ENCODE measurements around the gene OPRM1. TPM values are rescaled to one million over a fixed set of nuclear protein-coding genes. Genes with fewer than 3 reads are reported as not detected.

OPRM1 gene
- polyA plus RNA-seq, 1 donor (not counting 4 experiments of a cell fraction or from before 2014, with no cell fraction given) = not detected

DNA sequence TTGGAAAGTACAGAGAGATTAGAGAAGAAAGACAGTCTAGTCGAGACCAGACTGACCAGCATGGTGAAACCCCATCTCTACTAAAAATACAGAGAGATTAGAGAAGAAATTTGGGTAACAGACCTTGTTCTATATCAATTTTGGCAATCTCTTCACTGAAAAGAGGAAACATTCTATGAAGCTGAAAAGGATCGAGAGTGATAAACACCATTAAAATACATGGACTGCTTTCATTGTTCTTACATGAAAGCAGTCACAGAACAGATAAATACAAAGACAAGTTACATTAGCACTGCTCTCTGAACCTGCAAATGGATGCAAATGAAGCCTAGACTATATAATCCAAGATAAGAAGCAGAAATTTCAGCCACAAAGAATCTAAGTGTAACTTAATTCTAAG is 8.4 kb upstream of the OPRM1 start:
- H3K9me3 ChIP-seq (ENCODE audit: control insufficient read depth, low read depth, low read length) = no peaks in the 10 kb centered on the region
- no peak for DNase-seq (ENCODE audit: low read depth, low spot score)
- H3K9me1 ChIP-seq (ENCODE audit: control insufficient read depth, extremely low read depth, insufficient read depth, low read length) = no peaks in the 10 kb centered on the region
- no peak overlapping the region for H3K4me3 ChIP-seq (ENCODE audit: control insufficient read depth in 2 of 3, extremely low read depth in 1 of 3, insufficient read depth in 2 of 3, low read depth in 1 of 3, low read length in 3 of 3)
- H3K9ac ChIP-seq (ENCODE audit: control insufficient read depth, extremely low read depth, insufficient read depth, low read length) = no peak overlapping the region
- dilution Hi-C loops (cut with MboI; ENCODE audit: extremely low pct_ligation_motif_present, low sequenced_read_pairs) = no loop called here
- H2AFZ ChIP-seq (ENCODE audit: control insufficient read depth, low read length) = no peak overlapping the region
- H3K36me3 ChIP-seq (ENCODE audit: control insufficient read depth in 2 of 2, extremely low read depth in 1 of 2, insufficient read depth in 2 of 2, low read length in 2 of 2) = no peaks in the 10 kb centered on the region
- no peak overlapping the region for H3K27ac ChIP-seq (ENCODE audit: control insufficient read depth, insufficient read depth, low read length)
- no peaks in the 10 kb centered on the region for H3K4me1 ChIP-seq (ENCODE audit: control insufficient read depth, extremely low read depth, insufficient read depth, low read length)
- no peaks in the 10 kb centered on the region for H3K27me3 ChIP-seq (ENCODE audit: control insufficient read depth, extremely low read depth, insufficient read depth, low read length)
- no peak for FAIRE-seq
- no peaks in the 10 kb centered on the region for H4K20me1 ChIP-seq (ENCODE audit: control insufficient read depth, extremely low read depth, insufficient read depth, low read length)
- no peaks in the 10 kb centered on the region for H3K79me2 ChIP-seq (ENCODE audit: control insufficient read depth, insufficient read depth, low read length)
- H3K4me2 ChIP-seq (ENCODE audit: control insufficient read depth, extremely low read depth, insufficient read depth, low read depth, low read length) = no peak overlapping the region
- no peak for TF ChIP-seq EZH2 (IDR thresholded peaks at IDR 0.05; ENCODE audit: low read length)
- TF ChIP-seq, protein P1, sequence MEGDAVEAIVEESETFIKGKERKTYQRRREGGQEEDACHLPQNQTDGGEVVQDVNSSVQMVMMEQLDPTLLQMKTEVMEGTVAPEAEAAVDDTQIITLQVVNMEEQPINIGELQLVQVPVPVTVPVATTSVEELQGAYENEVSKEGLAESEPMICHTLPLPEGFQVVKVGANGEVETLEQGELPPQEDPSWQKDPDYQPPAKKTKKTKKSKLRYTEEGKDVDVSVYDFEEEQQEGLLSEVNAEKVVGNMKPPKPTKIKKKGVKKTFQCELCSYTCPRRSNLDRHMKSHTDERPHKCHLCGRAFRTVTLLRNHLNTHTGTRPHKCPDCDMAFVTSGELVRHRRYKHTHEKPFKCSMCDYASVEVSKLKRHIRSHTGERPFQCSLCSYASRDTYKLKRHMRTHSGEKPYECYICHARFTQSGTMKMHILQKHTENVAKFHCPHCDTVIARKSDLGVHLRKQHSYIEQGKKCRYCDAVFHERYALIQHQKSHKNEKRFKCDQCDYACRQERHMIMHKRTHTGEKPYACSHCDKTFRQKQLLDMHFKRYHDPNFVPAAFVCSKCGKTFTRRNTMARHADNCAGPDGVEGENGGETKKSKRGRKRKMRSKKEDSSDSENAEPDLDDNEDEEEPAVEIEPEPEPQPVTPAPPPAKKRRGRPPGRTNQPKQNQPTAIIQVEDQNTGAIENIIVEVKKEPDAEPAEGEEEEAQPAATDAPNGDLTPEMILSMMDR (optimal IDR thresholded peaks at IDR 0.05 in 1 of 3, IDR thresholded peaks at IDR 0.05 in 1 of 3, conservative IDR thresholded peaks at IDR 0.05 in 1 of 3; ENCODE audit: extremely low read depth in 1 of 3, insufficient read depth in 2 of 3, low read length in 3 of 3) = no peak

DNA sequence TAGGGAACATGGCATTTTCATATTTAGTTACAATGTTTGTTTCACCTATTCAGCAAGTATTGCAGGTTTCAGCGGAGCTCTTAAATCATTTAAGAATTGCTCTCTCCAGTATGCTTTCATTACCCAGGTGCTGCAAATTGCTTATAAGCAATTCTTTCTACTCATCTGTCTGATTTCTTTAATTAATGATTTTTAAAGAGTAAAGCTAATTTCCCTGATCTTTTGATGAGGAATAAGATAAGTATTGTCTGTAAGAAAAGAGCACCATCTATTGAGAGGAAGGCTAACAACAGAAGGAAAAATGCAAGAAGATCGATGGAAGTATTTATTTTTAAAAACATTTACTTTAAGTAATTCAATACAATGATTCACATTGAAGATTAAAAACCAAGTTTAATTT is 2.0 kb downstream of the OPRM1 start:
- Histone ChIP-seq H2AFZ (ENCODE audit: control insufficient read depth, low read length) (no peak overlapping the region), H3K9me1 (ENCODE audit: control insufficient read depth, extremely low read depth, insufficient read depth, low read length) (no peaks in the 10 kb centered on the region), H3K27me3 (ENCODE audit: control insufficient read depth, extremely low read depth, insufficient read depth, low read length) (no peaks in the 10 kb centered on the region), H4K20me1 (ENCODE audit: control insufficient read depth, extremely low read depth, insufficient read depth, low read length) (no peaks in the 10 kb centered on the region), H3K4me3 (ENCODE audit: control insufficient read depth in 2 of 3, extremely low read depth in 1 of 3, insufficient read depth in 2 of 3, low read depth in 1 of 3, low read length in 3 of 3) (no peak overlapping the region), H3K4me1 (ENCODE audit: control insufficient read depth, extremely low read depth, insufficient read depth, low read length) (no peaks in the 10 kb centered on the region), H3K79me2 (ENCODE audit: control insufficient read depth, insufficient read depth, low read length) (no peaks in the 10 kb centered on the region), H3K27ac (ENCODE audit: control insufficient read depth, insufficient read depth, low read length) (no peak overlapping the region), H3K36me3 (ENCODE audit: control insufficient read depth in 2 of 2, extremely low read depth in 1 of 2, insufficient read depth in 2 of 2, low read length in 2 of 2) (no peaks in the 10 kb centered on the region), H3K9me3 (ENCODE audit: control insufficient read depth, low read depth, low read length) (no peaks in the 10 kb centered on the region), H3K9ac (ENCODE audit: control insufficient read depth, extremely low read depth, insufficient read depth, low read length) (no peak overlapping the region), H3K4me2 (ENCODE audit: control insufficient read depth, extremely low read depth, insufficient read depth, low read depth, low read length) (no peak overlapping the region)
- dilution Hi-C loops (cut with MboI; ENCODE audit: extremely low pct_ligation_motif_present, low sequenced_read_pairs) = no loop called here
- no peak for DNase-seq (ENCODE audit: low read depth, low spot score)
- FAIRE-seq = no peak
- no peak for TF ChIP-seq EZH2 (IDR thresholded peaks at IDR 0.05; ENCODE audit: low read length)
- TF ChIP-seq, protein P1 (optimal IDR thresholded peaks at IDR 0.05 in 1 of 3, IDR thresholded peaks at IDR 0.05 in 1 of 3, conservative IDR thresholded peaks at IDR 0.05 in 1 of 3; ENCODE audit: extremely low read depth in 1 of 3, insufficient read depth in 2 of 3, low read length in 3 of 3) = no peak
